ENCODE measurements around the gene IER5. TPM values are rescaled to one million over a fixed set of nuclear protein-coding genes. Genes with fewer than 3 reads are reported as not detected.

The IER5 gene
- total and polyA plus RNA-seq, 4 donors: 18.6 to 34.5 (median 26.2) TPM

DNA sequence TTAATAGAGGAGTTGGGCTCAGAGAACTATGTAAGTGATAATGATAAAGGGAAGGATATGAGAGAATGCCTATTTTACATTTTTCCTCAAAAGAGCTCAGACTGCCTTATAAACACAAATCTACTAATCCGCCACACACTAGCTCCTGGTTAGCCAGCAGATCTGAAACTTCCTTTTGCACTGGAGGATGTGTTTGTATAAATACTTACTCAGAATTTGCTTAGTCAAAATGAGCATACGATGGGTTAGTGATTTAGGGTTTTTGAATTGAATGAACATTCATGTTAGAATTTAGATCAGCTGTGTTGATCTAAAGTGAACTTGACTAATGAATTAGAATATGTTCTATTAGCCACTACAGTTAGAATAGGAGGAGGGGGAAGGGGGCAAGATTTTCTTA is 9.1 kb upstream of the IER5 start:
- Histone ChIP-seq H3K27ac (ENCODE audit: low read depth in 1 of 2, low read length in 1 of 2) (no peak overlapping the region), H3K4me3 (no peak overlapping the region), H3K36me3 (ENCODE audit: control insufficient read depth in 4 of 4, insufficient read depth in 4 of 4, low read length in 4 of 4) (no peaks in the 10 kb centered on the region), H3K9ac (ENCODE audit: insufficient read depth in 1 of 2, low read length in 2 of 2) (no peak overlapping the region), H3K27me3 (ENCODE audit: control insufficient read depth in 3 of 3, insufficient read depth in 3 of 3, low read length in 2 of 3) (no peaks in the 10 kb centered on the region), H3K9me3 (ENCODE audit: control insufficient read depth in 4 of 4, insufficient read depth in 3 of 4, low read length in 3 of 4) (no peaks in the 10 kb centered on the region), H3K4me1 (ENCODE audit: control insufficient read depth in 5 of 5, insufficient read depth in 5 of 5, low read length in 5 of 5) (no peaks in the 10 kb centered on the region)
- 51 to 56% methylated on average over 2 of the region's 2 CpGs for WGBS, 2 donors
- TF ChIP-seq, protein P1, sequence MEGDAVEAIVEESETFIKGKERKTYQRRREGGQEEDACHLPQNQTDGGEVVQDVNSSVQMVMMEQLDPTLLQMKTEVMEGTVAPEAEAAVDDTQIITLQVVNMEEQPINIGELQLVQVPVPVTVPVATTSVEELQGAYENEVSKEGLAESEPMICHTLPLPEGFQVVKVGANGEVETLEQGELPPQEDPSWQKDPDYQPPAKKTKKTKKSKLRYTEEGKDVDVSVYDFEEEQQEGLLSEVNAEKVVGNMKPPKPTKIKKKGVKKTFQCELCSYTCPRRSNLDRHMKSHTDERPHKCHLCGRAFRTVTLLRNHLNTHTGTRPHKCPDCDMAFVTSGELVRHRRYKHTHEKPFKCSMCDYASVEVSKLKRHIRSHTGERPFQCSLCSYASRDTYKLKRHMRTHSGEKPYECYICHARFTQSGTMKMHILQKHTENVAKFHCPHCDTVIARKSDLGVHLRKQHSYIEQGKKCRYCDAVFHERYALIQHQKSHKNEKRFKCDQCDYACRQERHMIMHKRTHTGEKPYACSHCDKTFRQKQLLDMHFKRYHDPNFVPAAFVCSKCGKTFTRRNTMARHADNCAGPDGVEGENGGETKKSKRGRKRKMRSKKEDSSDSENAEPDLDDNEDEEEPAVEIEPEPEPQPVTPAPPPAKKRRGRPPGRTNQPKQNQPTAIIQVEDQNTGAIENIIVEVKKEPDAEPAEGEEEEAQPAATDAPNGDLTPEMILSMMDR (IDR thresholded peaks at IDR 0.05; ENCODE audit: control extremely low read depth, extremely low read depth): no peak
- ATAC-seq (ENCODE audit: insufficient read depth, low FRiP score) (no peak), DNase-seq (no peak)

DNA sequence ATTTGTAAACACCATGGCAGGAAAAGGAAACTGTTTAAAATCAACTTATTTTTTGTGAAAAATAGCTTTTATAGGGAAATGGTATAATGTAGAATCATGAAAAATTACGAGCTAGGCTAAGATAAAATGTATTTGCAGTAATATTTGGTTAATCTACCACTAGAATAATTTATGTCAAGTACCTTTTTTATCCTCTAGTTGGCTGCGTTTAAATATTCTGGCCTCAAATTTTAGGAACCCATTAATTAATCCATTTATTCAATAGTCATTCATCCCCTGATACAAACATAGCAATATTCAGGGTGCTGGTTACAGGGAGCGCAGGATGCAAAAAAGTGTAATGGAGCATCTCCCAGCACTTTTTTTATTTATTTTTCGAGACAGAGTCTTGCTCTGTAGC is 8.6 kb upstream of the IER5 start:
- TF ChIP-seq, protein P1 (IDR thresholded peaks at IDR 0.05; ENCODE audit: control extremely low read depth, extremely low read depth): no peak
- ATAC-seq (ENCODE audit: insufficient read depth, low FRiP score) (no peak), DNase-seq (no peak)
- Histone ChIP-seq H3K9me3 (ENCODE audit: control insufficient read depth in 4 of 4, insufficient read depth in 3 of 4, low read length in 3 of 4) (no peaks in the 10 kb centered on the region), H3K27me3 (ENCODE audit: control insufficient read depth in 3 of 3, insufficient read depth in 3 of 3, low read length in 2 of 3) (no peaks in the 10 kb centered on the region), H3K4me3 (no peak overlapping the region), H3K4me1 (ENCODE audit: control insufficient read depth in 5 of 5, insufficient read depth in 5 of 5, low read length in 5 of 5) (no peaks in the 10 kb centered on the region), H3K27ac (ENCODE audit: low read depth in 1 of 2, low read length in 1 of 2) (no peak overlapping the region), H3K9ac (ENCODE audit: insufficient read depth in 1 of 2, low read length in 2 of 2) (no peak overlapping the region), H3K36me3 (ENCODE audit: control insufficient read depth in 4 of 4, insufficient read depth in 4 of 4, low read length in 4 of 4) (no peaks in the 10 kb centered on the region)
- WGBS, 2 donors: 68 to 78% methylated on average over 4 of the region's 4 CpGs

DNA sequence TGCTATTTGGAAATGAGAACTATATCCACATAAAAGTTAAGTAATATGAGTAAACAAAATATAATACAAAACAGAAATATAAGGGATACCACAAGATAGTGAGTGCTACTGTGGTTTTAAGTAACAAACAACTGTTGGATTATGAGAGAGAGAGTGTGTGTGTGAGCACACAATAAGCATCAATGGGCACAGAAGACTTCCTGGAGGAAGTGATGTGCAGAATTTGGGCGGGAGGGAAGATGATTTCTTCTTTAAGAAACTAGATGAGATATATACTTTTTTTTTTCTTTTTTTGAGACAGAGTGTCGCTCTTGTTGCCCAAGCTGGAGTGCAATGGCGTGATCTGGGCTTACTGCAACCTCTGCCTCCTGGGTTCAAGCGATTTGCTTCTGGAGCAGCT is 7.9 kb upstream of the IER5 start:
- H3K36me3 ChIP-seq (ENCODE audit: control insufficient read depth in 4 of 4, insufficient read depth in 4 of 4, low read length in 4 of 4): no peaks in the 10 kb centered on the region
- H3K9ac ChIP-seq (ENCODE audit: insufficient read depth in 1 of 2, low read length in 2 of 2): no peak overlapping the region
- 44 to 69% methylated on average over 4 of the region's 4 CpGs for WGBS, 2 donors
- DNase-seq: no peak
- H3K27me3 ChIP-seq (ENCODE audit: control insufficient read depth in 3 of 3, insufficient read depth in 3 of 3, low read length in 2 of 3): no peaks in the 10 kb centered on the region
- no peak overlapping the region for H3K27ac ChIP-seq (ENCODE audit: low read depth in 1 of 2, low read length in 1 of 2)
- no peaks in the 10 kb centered on the region for H3K9me3 ChIP-seq (ENCODE audit: control insufficient read depth in 4 of 4, insufficient read depth in 3 of 4, low read length in 3 of 4)
- TF ChIP-seq, protein P1 (IDR thresholded peaks at IDR 0.05; ENCODE audit: control extremely low read depth, extremely low read depth): no peak
- H3K4me1 ChIP-seq (ENCODE audit: control insufficient read depth in 5 of 5, insufficient read depth in 5 of 5, low read length in 5 of 5): no peaks in the 10 kb centered on the region
- no peak overlapping the region for H3K4me3 ChIP-seq
- ATAC-seq (ENCODE audit: insufficient read depth, low FRiP score): no peak

DNA sequence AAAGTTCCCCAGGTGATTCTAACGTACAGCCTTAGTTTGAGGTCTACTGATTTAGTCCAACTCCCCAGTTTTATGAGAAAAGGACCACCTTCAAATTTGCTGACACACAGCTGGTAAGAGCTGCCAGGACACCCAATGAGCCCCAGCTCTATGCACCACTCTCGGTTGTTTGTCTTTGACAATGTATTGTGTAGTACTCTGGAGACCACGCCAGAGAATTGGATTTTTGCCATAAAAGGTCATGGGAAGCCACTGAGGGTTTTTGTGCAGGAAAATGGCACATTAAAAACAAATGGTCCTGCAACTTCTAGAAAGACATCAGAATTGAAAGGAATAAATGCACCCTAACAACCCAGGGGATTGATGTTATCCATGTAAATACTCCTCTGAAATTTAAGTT is 7.1 kb upstream of the IER5 start:
- H3K27me3 ChIP-seq (ENCODE audit: control insufficient read depth in 3 of 3, insufficient read depth in 3 of 3, low read length in 2 of 3): no peaks in the 10 kb centered on the region
- H3K27ac ChIP-seq (ENCODE audit: low read depth in 1 of 2, low read length in 1 of 2): no peak overlapping the region
- TF ChIP-seq, protein P1 (IDR thresholded peaks at IDR 0.05; ENCODE audit: control extremely low read depth, extremely low read depth): no peak
- no peaks in the 10 kb centered on the region for H3K36me3 ChIP-seq (ENCODE audit: control insufficient read depth in 4 of 4, insufficient read depth in 4 of 4, low read length in 4 of 4)
- no peak overlapping the region for H3K9ac ChIP-seq (ENCODE audit: insufficient read depth in 1 of 2, low read length in 2 of 2)
- no peak overlapping the region for H3K4me3 ChIP-seq
- ATAC-seq (ENCODE audit: insufficient read depth, low FRiP score) (no peak), DNase-seq (peak in 1 of 3 donors; percentile 35)
- H3K9me3 ChIP-seq (ENCODE audit: control insufficient read depth in 4 of 4, insufficient read depth in 3 of 4, low read length in 3 of 4): no peaks in the 10 kb centered on the region
- 56 to 58% methylated on average over 3 of the region's 3 CpGs for WGBS, 2 donors
- no peaks in the 10 kb centered on the region for H3K4me1 ChIP-seq (ENCODE audit: control insufficient read depth in 5 of 5, insufficient read depth in 5 of 5, low read length in 5 of 5)
